ENCODE data around the gene CCDC192. TPM values are rescaled to one million over a fixed set of nuclear protein-coding genes. Genes with fewer than 3 reads are reported as not detected.

Gene CCDC192
- polyA plus RNA-seq, 3 donors, result not detected

GRCh38 chr5:127922603-127923002 is 219.4 kb downstream of the CCDC192 start:
- Histone ChIP-seq H3K4me1 (ENCODE audit: control insufficient read depth in 1 of 2, insufficient read depth in 2 of 2, low read length in 2 of 2) (peaks cover 0 to 3% of the 10 kb centered on the region in 2 donors), H3K79me2 (ENCODE audit: insufficient read depth, low read length) (no peaks in the 10 kb centered on the region), H3K4me2 (replicated peaks; ENCODE audit: extremely low read depth, low read length, poor library complexity, severe bottlenecking) (no peak overlapping the region), H3K27ac (ENCODE audit: low read depth in 1 of 2, low read length in 2 of 2) (no peak overlapping the region), H2AFZ (ENCODE audit: insufficient read depth, low read depth, low read length, poor library complexity, severe bottlenecking) (no peak overlapping the region), H3K36me3 (replicated peaks in 1 of 2; ENCODE audit: control insufficient read depth in 1 of 2, insufficient read depth in 2 of 2, low read length in 2 of 2) (no peaks in the 10 kb centered on the region), H3K4me3 (replicated peaks in 1 of 3; ENCODE audit: low read depth in 2 of 3, low read length in 3 of 3) (no peak overlapping the region), H3K9ac (ENCODE audit: insufficient read depth, low read length, poor library complexity, severe bottlenecking) (no peak overlapping the region), H4K20me1 (ENCODE audit: insufficient read depth, low read length) (no peaks in the 10 kb centered on the region), H3K27me3 (ENCODE audit: control insufficient read depth in 2 of 2, insufficient read depth in 2 of 2, low read length in 2 of 2) (no peaks in the 10 kb centered on the region), H3K9me3 (replicated peaks in 1 of 2; ENCODE audit: control insufficient read depth in 1 of 2, insufficient read depth in 1 of 2, low read length in 2 of 2) (no peaks in the 10 kb centered on the region)
- Mint-ChIP-seq H3K36me3 (no peaks in the 10 kb centered on the region), H3K27ac (no peak overlapping the region), H3K9me3 (peaks cover 0 to 6% (median 2%) of the 10 kb centered on the region in 7 donors), H3K4me1 (peaks cover 13% of the 10 kb centered on the region), H3K4me3 (no peak overlapping the region), H3K27me3 (ENCODE audit: low read depth in 3 of 3) (no peaks in the 10 kb centered on the region)
- DNase-seq, result no peak
- TF ChIP-seq, protein P1, sequence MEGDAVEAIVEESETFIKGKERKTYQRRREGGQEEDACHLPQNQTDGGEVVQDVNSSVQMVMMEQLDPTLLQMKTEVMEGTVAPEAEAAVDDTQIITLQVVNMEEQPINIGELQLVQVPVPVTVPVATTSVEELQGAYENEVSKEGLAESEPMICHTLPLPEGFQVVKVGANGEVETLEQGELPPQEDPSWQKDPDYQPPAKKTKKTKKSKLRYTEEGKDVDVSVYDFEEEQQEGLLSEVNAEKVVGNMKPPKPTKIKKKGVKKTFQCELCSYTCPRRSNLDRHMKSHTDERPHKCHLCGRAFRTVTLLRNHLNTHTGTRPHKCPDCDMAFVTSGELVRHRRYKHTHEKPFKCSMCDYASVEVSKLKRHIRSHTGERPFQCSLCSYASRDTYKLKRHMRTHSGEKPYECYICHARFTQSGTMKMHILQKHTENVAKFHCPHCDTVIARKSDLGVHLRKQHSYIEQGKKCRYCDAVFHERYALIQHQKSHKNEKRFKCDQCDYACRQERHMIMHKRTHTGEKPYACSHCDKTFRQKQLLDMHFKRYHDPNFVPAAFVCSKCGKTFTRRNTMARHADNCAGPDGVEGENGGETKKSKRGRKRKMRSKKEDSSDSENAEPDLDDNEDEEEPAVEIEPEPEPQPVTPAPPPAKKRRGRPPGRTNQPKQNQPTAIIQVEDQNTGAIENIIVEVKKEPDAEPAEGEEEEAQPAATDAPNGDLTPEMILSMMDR (IDR thresholded peaks at IDR 0.05), result no peak
- intact Hi-C loops (cut with micrococcal nuclease), result no loop called here
- no CpG with 5 or more reads among the region's 2 CpGs for WGBS (ENCODE audit: insufficient coverage)

DNA sequence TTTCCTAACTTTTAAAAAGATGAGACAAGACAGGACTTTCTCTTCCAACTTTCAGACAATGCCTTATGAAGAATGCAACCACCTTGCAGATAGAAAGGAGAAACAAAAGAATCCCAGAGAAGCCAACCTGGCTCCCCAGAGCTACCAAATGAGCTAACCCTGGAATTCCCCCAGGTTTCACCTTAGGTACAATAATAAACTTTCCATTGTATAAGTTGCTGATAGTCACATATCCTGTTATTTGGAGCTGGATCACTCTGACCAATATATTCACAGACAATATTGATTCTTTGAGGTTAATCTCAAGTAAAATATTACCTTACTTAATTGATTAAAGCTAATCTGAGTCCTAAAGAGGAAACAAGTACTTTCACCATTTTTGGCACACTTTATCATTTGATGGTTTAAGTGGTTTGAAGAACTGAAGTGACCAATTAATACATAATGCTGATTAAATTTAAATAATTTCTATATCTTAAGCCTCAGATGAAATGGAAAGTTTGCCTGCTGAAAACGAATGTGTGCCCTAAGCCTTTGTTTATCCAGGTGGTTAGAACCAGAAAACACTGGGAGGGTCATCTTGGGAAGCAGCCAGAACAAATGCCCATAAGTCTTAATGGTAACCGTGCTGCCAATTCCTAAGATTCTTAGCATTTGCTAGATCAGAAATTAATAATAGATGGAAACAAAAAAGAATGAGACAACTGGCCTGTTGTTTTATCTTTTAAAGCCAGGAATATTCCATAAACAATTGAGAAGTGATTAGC is 220.8 kb downstream of the CCDC192 start:
- Mint-ChIP-seq H3K27me3 (ENCODE audit: low read depth in 3 of 3) (no peaks in the 10 kb centered on the region), H3K4me1 (peaks cover 8% of the 10 kb centered on the region), H3K36me3 (no peaks in the 10 kb centered on the region), H3K4me3 (no peak overlapping the region), H3K27ac (no peak overlapping the region), H3K9me3 (peaks cover 0 to 6% (median 2%) of the 10 kb centered on the region in 7 donors)
- TF ChIP-seq, protein P1 (IDR thresholded peaks at IDR 0.05), result no peak
- no peak overlapping the region for H3K4me2 ChIP-seq (replicated peaks; ENCODE audit: extremely low read depth, low read length, poor library complexity, severe bottlenecking)
- H3K9ac ChIP-seq (ENCODE audit: insufficient read depth, low read length, poor library complexity, severe bottlenecking), result no peak overlapping the region
- no peak overlapping the region for H3K4me3 ChIP-seq (replicated peaks in 1 of 3; ENCODE audit: low read depth in 2 of 3, low read length in 3 of 3)
- H4K20me1 ChIP-seq (ENCODE audit: insufficient read depth, low read length), result no peaks in the 10 kb centered on the region
- no peak overlapping the region for H2AFZ ChIP-seq (ENCODE audit: insufficient read depth, low read depth, low read length, poor library complexity, severe bottlenecking)
- H3K4me1 ChIP-seq (ENCODE audit: control insufficient read depth in 1 of 2, insufficient read depth in 2 of 2, low read length in 2 of 2), result no peaks in the 10 kb centered on the region
- H3K9me3 ChIP-seq (replicated peaks in 1 of 2; ENCODE audit: control insufficient read depth in 1 of 2, insufficient read depth in 1 of 2, low read length in 2 of 2), result no peaks in the 10 kb centered on the region
- no peaks in the 10 kb centered on the region for H3K79me2 ChIP-seq (ENCODE audit: insufficient read depth, low read length)
- 100% methylated on average over 1 of the region's 2 CpGs for WGBS (ENCODE audit: insufficient coverage)
- no peak overlapping the region for H3K27ac ChIP-seq (ENCODE audit: low read depth in 1 of 2, low read length in 2 of 2)
- no peaks in the 10 kb centered on the region for H3K36me3 ChIP-seq (replicated peaks in 1 of 2; ENCODE audit: control insufficient read depth in 1 of 2, insufficient read depth in 2 of 2, low read length in 2 of 2)
- H3K27me3 ChIP-seq (ENCODE audit: control insufficient read depth in 2 of 2, insufficient read depth in 2 of 2, low read length in 2 of 2), result no peaks in the 10 kb centered on the region
- intact Hi-C loops (cut with micrococcal nuclease), result no loop called here
- no peak for DNase-seq
